HFFc6 (cell line): ENCODE results near the gene FOXI1. TPM values are rescaled to one million over a fixed set of nuclear protein-coding genes. Genes with fewer than 3 reads are reported as not detected.
"Not testable (repeated sequence)": the region's sequence is repeated elsewhere in the genome, so short reads cannot be mapped to it uniquely, and the experiment has no call there.

ENCODE experiments used
- DNase-seq: peaks from one replicate; pipeline ENCODE4 v3.0.0-alpha.2; 2018
- H3K27ac Mint-ChIP-seq: 2 replicates; pipeline ENCODE4 v1.8.0; 2020; ENCODE audit warnings: mild to moderate bottlenecking, mixed read lengths
- H3K27me3 Mint-ChIP-seq: 2 replicates; pipeline ENCODE4 v1.8.0; 2021; ENCODE audit warnings: mild to moderate bottlenecking, moderate library complexity, mixed read lengths; ENCODE audit not compliant: insufficient read depth
- H3K36me3 Mint-ChIP-seq: 2 replicates; pipeline ENCODE4 v1.8.0; 2021; ENCODE audit warnings: low read depth, mixed read lengths
- H3K4me1 Mint-ChIP-seq: 2 replicates; pipeline ENCODE4 v1.8.0; 2020; ENCODE audit warnings: low read depth, mixed read lengths
- H3K4me3 Mint-ChIP-seq: 2 replicates; pipeline ENCODE4 v1.8.0; 2020; ENCODE audit warnings: mild to moderate bottlenecking, moderate library complexity, mixed read lengths
- H3K9me3 Mint-ChIP-seq: 2 replicates; pipeline ENCODE4 v1.8.0; 2020; ENCODE audit warnings: mild to moderate bottlenecking, mixed read lengths
- total RNA-seq, 6 experiments: library from RNA; stranded (reverse); fragmentation: NEBNext Ultra II Directional; extraction: Animal tissue kit (Norgen Biotek cat#: 25700); gene quantifications; 2 replicates in 1 of 6; 3 replicates in 5 of 6; pipeline ENCODE4 v1.2.3, GENCODE V29; 2021
- TF ChIP-seq, protein P1 (sequence below): fragments of 200-600 bp; sonication (generic); IDR thresholded peaks from 2 replicates; pipeline ENCODE4 v1.5.0; 2021; ENCODE audit warnings: antibody characterized with exemption, mild to moderate bottlenecking

The FOXI1 gene
- total RNA-seq, 6 experiments from 2014 or later: not detected

DNA sequence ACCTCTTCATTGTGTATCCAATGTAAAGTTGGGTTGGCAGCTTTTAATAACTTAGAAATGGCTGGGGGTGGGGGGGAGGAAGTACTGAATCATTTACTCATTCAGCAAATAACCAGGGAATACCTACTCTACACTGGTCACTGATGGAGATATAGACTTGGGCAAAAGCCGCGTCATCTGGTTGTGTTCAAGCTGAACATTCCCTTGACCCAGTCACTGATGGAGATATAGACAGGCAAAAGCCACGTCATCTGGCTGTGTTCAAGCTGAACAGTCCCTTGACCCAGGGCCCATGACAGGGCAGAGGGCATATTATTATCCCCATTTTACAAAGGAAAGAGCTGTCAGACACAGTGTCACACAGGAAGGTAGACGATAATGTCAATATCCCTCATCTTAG, 32.6 kb downstream of the FOXI1 start:
- no peak for DNase-seq

DNA sequence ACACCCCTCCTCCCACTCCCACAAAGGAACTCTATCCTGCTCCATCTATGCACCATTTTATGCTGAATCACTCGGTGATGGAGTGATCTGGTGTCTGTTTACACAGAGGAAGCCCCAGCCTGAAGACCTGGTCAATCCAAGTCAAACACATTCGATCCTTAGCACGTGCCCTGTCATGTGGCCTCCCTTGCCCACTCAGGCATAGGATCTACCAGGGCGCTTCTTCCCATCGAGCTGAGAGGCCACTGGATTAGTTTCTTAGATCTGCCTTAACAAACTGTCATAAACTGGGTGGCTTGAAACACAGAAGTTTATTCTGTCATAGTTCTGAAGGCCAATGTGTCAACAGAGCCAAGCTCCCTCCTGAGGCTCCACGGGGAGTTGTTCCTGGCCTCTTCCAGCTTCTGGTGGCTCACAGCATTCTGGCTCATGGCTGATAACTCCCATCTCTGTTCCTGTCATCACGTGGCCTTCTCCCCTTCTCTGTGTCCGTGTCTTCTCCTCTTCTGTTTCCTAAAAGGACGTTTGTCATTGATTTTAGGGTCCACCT, 34.2 kb downstream of the FOXI1 start:
- TF ChIP-seq, protein P1, sequence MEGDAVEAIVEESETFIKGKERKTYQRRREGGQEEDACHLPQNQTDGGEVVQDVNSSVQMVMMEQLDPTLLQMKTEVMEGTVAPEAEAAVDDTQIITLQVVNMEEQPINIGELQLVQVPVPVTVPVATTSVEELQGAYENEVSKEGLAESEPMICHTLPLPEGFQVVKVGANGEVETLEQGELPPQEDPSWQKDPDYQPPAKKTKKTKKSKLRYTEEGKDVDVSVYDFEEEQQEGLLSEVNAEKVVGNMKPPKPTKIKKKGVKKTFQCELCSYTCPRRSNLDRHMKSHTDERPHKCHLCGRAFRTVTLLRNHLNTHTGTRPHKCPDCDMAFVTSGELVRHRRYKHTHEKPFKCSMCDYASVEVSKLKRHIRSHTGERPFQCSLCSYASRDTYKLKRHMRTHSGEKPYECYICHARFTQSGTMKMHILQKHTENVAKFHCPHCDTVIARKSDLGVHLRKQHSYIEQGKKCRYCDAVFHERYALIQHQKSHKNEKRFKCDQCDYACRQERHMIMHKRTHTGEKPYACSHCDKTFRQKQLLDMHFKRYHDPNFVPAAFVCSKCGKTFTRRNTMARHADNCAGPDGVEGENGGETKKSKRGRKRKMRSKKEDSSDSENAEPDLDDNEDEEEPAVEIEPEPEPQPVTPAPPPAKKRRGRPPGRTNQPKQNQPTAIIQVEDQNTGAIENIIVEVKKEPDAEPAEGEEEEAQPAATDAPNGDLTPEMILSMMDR: no peak
- Mint-ChIP-seq H3K27me3 (peaks cover 20% of the 10 kb centered on the region), H3K4me3 (no peak overlapping the region)

More for the DNA sequence above, 32.6 kb downstream of the FOXI1 start:
- Mint-ChIP-seq H3K9me3 (peaks cover 4% of the 10 kb centered on the region), H3K27ac (no peak overlapping the region), H3K4me3 (no peak overlapping the region), H3K4me1 (no peaks in the 10 kb centered on the region), H3K36me3 (no peaks in the 10 kb centered on the region), H3K27me3 (peaks cover 18% of the 10 kb centered on the region)
- TF ChIP-seq, protein P1: no peak

DNA sequence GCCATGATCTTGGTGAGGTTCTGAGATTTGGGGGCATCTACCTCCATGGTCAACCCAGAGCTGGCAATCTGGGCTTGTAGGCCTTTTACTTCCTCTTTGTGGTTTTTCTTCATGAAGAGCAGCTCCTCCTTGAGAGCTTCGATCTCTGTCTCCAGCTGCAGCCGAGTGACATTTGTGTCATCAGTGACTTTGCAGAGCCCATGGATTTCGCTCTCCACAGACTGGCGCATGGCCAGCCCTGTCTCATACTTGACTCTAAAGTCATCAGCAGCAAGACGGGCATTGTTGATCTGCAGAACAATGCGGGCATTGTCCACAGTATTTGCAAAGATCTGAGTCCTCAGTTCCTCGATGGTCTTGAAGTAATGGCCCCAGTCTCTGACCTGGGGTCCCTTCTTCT, 35.5 kb downstream of the FOXI1 start:
- H3K4me3 Mint-ChIP-seq, H3K27ac Mint-ChIP-seq, H3K36me3 Mint-ChIP-seq, H3K4me1 Mint-ChIP-seq, H3K9me3 Mint-ChIP-seq, DNase-seq: not testable (repeated sequence)
- peaks cover 17% of the 10 kb centered on the region for H3K27me3 Mint-ChIP-seq

More for the DNA sequence above, 34.2 kb downstream of the FOXI1 start:
- no peak for DNase-seq
- H3K27ac Mint-ChIP-seq: no peak overlapping the region
- peaks cover 4% of the 10 kb centered on the region for H3K9me3 Mint-ChIP-seq
- no peaks in the 10 kb centered on the region for H3K4me1 Mint-ChIP-seq
- no peaks in the 10 kb centered on the region for H3K36me3 Mint-ChIP-seq

GRCh38 chr5:170141636-170142035, 35.9 kb downstream of the FOXI1 start:
- Mint-ChIP-seq H3K27me3 (peaks cover 19% of the 10 kb centered on the region), H3K36me3 (no peaks in the 10 kb centered on the region), H3K9me3 (peaks cover 4% of the 10 kb centered on the region), H3K27ac (no peak overlapping the region), H3K4me1 (no peaks in the 10 kb centered on the region), H3K4me3 (no peak overlapping the region)
- DNase-seq: no peak
- TF ChIP-seq, protein P1: no peak

- Mint-ChIP-seq H3K36me3 (no peaks in the 10 kb centered on the region), H3K9me3 (peaks cover 4% of the 10 kb centered on the region), H3K4me1 (no peaks in the 10 kb centered on the region), H3K27ac (no peak overlapping the region), H3K27me3 (peaks cover 19% of the 10 kb centered on the region), H3K4me3 (no peak overlapping the region)
- DNase-seq: no peak
- TF ChIP-seq, protein P1: no peak
Observed at GRCh38 chr5:170142196-170142595, 36.5 kb downstream of the FOXI1 start.

- Mint-ChIP-seq H3K36me3 (no peaks in the 10 kb centered on the region), H3K27ac (no peak overlapping the region), H3K9me3 (peaks cover 4% of the 10 kb centered on the region), H3K4me3 (no peak overlapping the region), H3K4me1 (no peaks in the 10 kb centered on the region), H3K27me3 (peaks cover 18% of the 10 kb centered on the region)
- TF ChIP-seq, protein P1: no peak
- DNase-seq: no peak
Observed at GRCh38 chr5:170143091-170143490, 37.4 kb downstream of the FOXI1 start.
